ENCODE results near the gene SLC2A4RG. TPM values are rescaled to one million over a fixed set of nuclear protein-coding genes. Genes with fewer than 3 reads are reported as not detected.

SLC2A4RG gene
- total RNA-seq, 1 donor from 2014 or later, result 80.7 TPM

GRCh38 chr20:63701051-63701328 lies 38.6 kb upstream of the SLC2A4RG start:
- Mint-ChIP-seq H3K27ac (ENCODE audit: unreplicated experiment) (peak overlapping the region; percentile 44), H3K4me1 (ENCODE audit: unreplicated experiment) (peaks cover 28% of the 10 kb centered on the region), H3K36me3 (ENCODE audit: unreplicated experiment) (peaks cover 5% of the 10 kb centered on the region), H3K4me3 (ENCODE audit: unreplicated experiment) (no peak overlapping the region), H3K9me3 (ENCODE audit: unreplicated experiment) (no peaks in the 10 kb centered on the region), H3K27me3 (ENCODE audit: unreplicated experiment) (no peaks in the 10 kb centered on the region)
- TF ChIP-seq, protein P1, sequence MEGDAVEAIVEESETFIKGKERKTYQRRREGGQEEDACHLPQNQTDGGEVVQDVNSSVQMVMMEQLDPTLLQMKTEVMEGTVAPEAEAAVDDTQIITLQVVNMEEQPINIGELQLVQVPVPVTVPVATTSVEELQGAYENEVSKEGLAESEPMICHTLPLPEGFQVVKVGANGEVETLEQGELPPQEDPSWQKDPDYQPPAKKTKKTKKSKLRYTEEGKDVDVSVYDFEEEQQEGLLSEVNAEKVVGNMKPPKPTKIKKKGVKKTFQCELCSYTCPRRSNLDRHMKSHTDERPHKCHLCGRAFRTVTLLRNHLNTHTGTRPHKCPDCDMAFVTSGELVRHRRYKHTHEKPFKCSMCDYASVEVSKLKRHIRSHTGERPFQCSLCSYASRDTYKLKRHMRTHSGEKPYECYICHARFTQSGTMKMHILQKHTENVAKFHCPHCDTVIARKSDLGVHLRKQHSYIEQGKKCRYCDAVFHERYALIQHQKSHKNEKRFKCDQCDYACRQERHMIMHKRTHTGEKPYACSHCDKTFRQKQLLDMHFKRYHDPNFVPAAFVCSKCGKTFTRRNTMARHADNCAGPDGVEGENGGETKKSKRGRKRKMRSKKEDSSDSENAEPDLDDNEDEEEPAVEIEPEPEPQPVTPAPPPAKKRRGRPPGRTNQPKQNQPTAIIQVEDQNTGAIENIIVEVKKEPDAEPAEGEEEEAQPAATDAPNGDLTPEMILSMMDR (IDR thresholded peaks at IDR 0.05), result no peak
- no peak for DNase-seq (ENCODE audit: extremely low spot score, unreplicated experiment)

DNA sequence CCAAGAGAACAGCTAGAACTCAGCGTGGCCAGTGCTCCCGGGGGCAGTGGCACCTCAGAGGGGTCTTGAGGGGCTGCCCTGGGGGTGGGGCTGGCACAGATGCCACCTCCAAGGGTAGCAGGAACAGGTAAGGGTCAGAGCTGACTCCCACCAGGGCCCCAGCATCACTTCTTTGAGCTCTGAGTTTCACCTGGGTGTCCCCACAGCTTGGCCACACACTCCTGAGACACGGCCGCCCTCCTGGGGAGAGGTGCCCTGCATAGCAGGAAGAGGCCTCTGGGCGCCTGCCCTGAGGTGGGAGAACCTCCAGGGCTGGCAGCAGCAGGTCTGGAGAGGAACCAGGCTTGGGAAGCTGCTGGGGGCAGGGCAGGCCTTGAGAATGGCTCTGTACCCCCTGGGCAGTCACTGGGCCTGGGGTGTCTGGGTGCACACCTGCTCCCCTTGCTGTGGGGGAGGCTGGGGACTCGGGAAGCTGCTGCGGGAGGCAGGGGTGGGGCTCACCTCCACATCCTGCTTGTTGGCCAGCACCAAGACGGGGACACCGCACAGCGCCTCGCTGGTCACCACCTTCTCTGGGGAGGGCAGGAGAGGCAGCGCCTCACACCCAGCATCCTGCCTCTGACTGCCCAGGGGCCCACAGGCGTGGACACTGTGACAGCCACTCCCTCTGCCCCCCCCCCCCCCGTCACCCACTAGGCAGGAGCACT lies 38.1 kb upstream of the SLC2A4RG start:
- H3K27ac Mint-ChIP-seq (ENCODE audit: unreplicated experiment), result peak overlapping the region; percentile 44
- no peak for DNase-seq (ENCODE audit: extremely low spot score, unreplicated experiment)
- no peaks in the 10 kb centered on the region for H3K27me3 Mint-ChIP-seq (ENCODE audit: unreplicated experiment)
- no peaks in the 10 kb centered on the region for H3K9me3 Mint-ChIP-seq (ENCODE audit: unreplicated experiment)
- H3K36me3 Mint-ChIP-seq (ENCODE audit: unreplicated experiment), result peaks cover 5% of the 10 kb centered on the region
- TF ChIP-seq, protein P1 (IDR thresholded peaks at IDR 0.05), result no peak
- peaks cover 31% of the 10 kb centered on the region for H3K4me1 Mint-ChIP-seq (ENCODE audit: unreplicated experiment)
- H3K4me3 Mint-ChIP-seq (ENCODE audit: unreplicated experiment), result no peak overlapping the region

GRCh38 chr20:63702036-63702665 lies 37.4 kb upstream of the SLC2A4RG start:
- no peak overlapping the region for H3K27ac Mint-ChIP-seq (ENCODE audit: unreplicated experiment)
- DNase-seq (ENCODE audit: extremely low spot score, unreplicated experiment), result no peak
- H3K27me3 Mint-ChIP-seq (ENCODE audit: unreplicated experiment), result no peaks in the 10 kb centered on the region
- peaks cover 35% of the 10 kb centered on the region for H3K4me1 Mint-ChIP-seq (ENCODE audit: unreplicated experiment)
- H3K4me3 Mint-ChIP-seq (ENCODE audit: unreplicated experiment), result no peak overlapping the region
- H3K9me3 Mint-ChIP-seq (ENCODE audit: unreplicated experiment), result no peaks in the 10 kb centered on the region
- TF ChIP-seq, protein P1 (IDR thresholded peaks at IDR 0.05), result no peak
- H3K36me3 Mint-ChIP-seq (ENCODE audit: unreplicated experiment), result peaks cover 6% of the 10 kb centered on the region

- Mint-ChIP-seq H3K9me3 (ENCODE audit: unreplicated experiment) (no peaks in the 10 kb centered on the region), H3K27me3 (ENCODE audit: unreplicated experiment) (no peaks in the 10 kb centered on the region), H3K4me1 (ENCODE audit: unreplicated experiment) (peaks cover 30% of the 10 kb centered on the region), H3K27ac (ENCODE audit: unreplicated experiment) (no peak overlapping the region), H3K4me3 (ENCODE audit: unreplicated experiment) (no peak overlapping the region), H3K36me3 (ENCODE audit: unreplicated experiment) (peaks cover 6% of the 10 kb centered on the region)
- TF ChIP-seq, protein P1 (IDR thresholded peaks at IDR 0.05), result no peak
- no peak for DNase-seq (ENCODE audit: extremely low spot score, unreplicated experiment)
These were observed 36.7 kb upstream of the SLC2A4RG start for GRCh38 chr20:63702751-63703470.

GRCh38 chr20:63703471-63703975 lies 36.1 kb upstream of the SLC2A4RG start:
- H3K27me3 Mint-ChIP-seq (ENCODE audit: unreplicated experiment), result no peaks in the 10 kb centered on the region
- H3K27ac Mint-ChIP-seq (ENCODE audit: unreplicated experiment), result no peak overlapping the region
- no peaks in the 10 kb centered on the region for H3K9me3 Mint-ChIP-seq (ENCODE audit: unreplicated experiment)
- TF ChIP-seq, protein P1 (IDR thresholded peaks at IDR 0.05), result no peak
- peaks cover 28% of the 10 kb centered on the region for H3K4me1 Mint-ChIP-seq (ENCODE audit: unreplicated experiment)
- no peak overlapping the region for H3K4me3 Mint-ChIP-seq (ENCODE audit: unreplicated experiment)
- no peak for DNase-seq (ENCODE audit: extremely low spot score, unreplicated experiment)
- peaks cover 7% of the 10 kb centered on the region for H3K36me3 Mint-ChIP-seq (ENCODE audit: unreplicated experiment)
